Activated naive CD4-positive, alpha-beta T cell (primary cell): ENCODE data around the gene DXO.
"Not testable (repeated sequence)": the region's sequence is repeated elsewhere in the genome, so short reads cannot be mapped to it uniquely, and the experiment has no call there.

Experiments
- DNase-seq, 4 experiments: peaks; one replicate each; lab custom pipeline; 2025; lab: John Stamatoyannopoulos, UW

The DXO gene

DNA sequence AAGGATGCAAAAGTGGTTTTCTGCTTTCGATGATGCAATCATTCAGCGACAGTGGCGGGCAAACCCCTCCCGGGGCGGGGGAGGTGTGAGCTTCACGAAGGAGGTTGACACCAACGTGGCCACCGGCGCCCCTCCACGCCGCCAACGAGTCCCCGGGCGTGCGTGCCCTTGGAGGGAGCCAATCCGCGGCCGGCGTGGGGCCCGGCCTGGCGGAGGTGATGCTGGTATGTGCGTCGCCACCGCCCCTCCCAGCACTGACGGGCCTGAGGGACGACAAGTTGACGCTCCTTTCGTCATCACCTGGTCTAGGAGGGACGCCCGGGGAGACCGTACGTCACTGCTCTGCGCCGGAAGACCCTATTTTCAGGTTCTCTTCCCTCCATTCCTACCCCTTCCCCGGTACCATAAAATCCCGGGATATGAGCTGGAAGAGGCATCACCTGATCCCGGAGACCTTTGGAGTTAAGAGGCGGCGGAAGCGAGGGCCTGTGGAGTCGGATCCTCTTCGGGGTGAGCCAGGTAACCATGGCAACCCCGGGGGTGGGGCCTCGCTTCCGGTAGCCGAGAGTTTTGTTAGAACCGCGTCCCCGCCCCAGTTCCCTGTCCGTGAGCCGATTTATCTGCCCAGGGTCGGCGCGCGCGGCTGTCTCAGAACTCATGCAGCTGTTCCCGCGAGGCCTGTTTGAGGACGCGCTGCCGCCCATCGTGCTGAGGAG lies at the start of gene DXO:
TSS of gene DXO (minus strand) at position 146 of the 716 bp plus-strand sequence. CDS start 463 bp downstream, outside the sequence.
- DNase-seq = peak; percentile 93 to 98 (median 95)

DNA sequence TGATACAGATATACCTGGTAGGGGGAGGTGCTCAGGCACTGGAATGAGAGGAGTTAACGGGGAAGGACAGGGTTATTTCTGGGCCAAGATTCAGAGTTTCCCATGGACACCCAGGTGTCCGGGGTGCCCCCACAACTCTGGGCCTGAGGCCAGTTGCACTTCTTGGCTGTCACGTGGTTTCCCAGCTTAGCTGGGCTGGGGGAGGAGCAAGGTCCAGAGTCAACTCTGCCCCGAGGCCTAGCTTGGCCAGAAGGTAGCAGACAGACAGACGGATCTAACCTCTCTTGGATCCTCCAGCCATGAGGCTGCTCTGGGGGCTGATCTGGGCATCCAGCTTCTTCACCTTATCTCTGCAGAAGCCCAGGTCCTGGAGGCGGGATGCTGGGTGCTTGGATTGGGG lies 42.6 kb upstream of the DXO start, which contains the start of gene C4B:
TSS of gene C4B (plus strand) at position 249 of the 400 bp plus-strand sequence. CDS start at position 300, 51 bp downstream.
- not testable (repeated sequence) for DNase-seq

DNA sequence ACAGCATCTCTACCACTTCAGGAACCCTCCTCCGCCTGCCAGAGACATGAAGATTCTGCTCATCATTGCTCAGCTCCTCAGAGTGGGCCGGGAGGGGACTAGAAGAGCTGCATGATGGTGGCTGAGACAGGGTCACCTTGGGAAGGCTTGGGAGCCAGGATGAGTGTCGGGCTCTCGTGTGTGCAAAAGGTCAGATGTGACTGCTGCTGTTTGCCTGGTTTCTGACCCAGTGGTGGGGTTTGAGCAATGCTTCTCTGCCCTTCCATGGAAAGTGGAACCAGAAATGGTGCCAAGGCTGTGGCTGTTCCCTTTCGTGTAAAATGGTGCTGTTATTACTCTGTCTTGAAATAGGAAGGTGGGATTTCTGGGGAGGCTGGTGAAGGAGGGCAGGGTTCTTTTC lies 41.8 kb upstream of the DXO start:
- not testable (repeated sequence) for DNase-seq

DNA sequence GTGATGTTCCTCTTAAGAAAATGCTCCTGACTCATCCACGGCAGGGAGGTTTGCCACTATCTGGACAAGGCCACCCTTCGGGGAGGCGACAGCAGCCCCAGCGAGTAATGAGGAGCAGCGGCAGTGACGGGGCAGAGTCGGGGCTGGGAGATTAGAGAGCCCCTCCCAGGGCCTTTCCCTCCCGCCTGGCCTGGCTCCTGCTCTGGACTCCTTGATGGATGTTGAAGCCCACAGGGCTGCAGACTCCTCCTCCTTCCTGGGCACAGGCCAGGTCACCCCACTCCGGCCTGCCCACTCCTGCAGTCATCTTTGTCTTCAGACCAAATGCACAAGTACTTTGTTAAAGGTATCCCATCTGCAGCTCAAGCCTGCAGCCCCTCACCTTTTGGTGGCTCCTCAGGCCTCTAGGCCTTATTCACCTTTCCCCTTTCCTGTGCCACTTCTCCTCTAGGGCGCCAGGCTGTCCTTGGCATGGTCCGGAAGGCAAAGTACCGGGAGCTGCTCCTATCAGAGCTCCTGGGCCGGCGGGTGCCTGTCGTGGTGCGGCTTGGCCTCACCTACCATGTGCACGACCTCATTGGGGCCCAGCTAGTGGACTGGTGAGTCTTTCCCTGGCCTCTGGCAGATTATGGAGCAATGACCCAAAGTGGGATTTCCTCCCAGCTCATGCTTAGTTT lies 41.1 kb upstream of the DXO start:
- DNase-seq = not testable (repeated sequence)

DNA sequence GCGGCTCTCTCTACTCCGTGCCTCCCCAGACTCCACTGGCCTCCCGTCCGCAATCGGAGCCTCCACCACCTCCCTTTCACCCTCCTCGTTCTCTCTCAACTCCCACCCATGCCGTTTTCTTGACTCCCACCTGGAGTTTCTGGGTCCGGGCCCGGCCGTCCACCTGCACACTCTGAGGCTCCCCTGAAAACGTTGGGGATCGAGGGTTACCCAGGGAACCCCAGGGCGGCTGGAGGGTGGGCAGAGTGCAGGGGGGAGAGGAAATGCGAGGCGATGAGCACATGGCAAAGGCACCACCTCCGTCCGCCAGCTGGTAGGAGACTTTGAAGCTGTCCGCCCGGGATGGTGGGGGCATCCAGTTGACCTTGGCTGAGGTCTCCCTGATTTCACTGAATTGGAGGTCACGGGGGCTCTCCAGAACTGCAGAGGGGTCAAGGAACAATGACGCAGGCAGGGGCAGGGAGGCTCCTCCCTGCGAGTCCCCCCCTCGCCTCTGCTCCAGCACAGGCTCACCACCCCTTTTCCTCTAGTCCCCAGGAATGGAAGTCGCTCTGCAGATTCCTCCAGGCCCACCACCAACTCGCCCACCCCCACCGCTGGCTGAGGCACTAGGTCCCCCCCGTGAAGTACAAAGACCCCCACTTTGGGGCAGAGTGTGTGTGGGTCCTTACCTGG lies 39.1 kb upstream of the DXO start:
- not testable (repeated sequence) for DNase-seq

DNA sequence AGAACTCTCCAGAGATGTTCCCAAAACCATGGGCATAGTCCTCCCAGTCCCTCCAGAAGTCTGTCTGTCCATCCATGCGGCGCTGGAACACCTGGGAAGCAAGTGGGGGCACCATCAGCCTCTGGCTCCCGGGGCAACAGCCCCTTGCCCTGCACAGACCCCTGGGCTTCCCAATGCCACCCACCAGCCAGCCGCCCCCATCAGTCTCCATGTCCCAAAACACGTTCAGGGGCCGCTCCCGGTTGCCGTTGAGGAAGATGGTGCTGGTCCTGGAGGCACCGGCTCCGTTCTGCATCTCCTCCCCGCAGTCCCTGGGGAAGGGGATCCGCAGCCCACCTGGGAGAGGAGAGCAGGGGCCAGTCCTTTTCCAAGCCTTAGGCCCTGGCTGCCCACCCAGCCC lies 37.6 kb upstream of the DXO start:
- DNase-seq = not testable (repeated sequence)

DNA sequence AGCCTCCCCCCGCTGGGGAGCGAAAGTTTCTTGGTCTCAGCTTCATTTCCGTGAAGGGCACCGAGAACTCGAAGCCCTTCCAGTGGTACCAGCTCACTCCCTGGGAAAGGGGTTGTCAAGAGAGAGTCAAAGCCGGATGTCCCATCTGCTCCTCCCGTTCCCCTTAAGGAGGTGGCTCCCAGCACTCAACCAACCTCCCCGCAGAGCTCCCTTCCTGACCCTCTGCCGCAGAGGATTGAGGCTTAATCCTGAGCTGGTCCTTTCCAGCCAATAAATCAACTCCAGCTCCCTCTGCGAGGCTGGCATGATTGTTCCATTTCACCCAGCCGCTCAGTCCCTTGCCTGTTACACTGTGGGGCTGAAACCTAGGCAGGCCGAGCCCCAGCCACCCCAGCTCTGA lies 36.7 kb upstream of the DXO start:
- DNase-seq = not testable (repeated sequence)

DNA sequence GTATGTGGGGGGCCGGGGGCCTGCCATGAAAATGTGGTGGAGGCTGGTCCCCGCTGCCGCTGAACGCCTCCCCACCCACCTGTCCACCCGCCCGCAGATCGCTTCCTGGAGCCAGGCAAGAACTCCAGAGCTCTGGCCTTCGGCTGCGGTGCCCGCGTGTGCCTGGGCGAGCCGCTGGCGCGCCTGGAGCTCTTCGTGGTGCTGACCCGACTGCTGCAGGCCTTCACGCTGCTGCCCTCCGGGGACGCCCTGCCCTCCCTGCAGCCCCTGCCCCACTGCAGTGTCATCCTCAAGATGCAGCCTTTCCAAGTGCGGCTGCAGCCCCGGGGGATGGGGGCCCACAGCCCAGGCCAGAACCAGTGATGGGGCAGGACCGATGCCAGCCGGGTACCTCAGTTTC lies 36.1 kb upstream of the DXO start:
- DNase-seq = not testable (repeated sequence)

DNA sequence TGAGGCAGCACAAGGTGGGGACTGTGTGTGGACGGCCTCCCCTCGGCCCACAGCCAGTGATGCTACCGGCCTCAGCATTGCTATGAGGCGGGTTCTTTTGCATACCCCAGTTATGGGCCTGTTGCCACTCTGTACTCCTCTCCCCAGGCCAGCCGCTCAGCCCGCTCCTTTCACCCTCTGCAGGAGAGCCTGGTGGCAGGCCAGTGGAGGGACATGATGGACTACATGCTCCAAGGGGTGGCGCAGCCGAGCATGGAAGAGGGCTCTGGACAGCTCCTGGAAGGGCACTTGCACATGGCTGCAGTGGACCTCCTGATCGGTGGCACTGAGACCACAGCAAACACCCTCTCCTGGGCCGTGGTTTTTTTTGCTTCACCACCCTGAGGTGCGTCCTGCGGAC lies 35.1 kb upstream of the DXO start:
- not testable (repeated sequence) for DNase-seq

DNA sequence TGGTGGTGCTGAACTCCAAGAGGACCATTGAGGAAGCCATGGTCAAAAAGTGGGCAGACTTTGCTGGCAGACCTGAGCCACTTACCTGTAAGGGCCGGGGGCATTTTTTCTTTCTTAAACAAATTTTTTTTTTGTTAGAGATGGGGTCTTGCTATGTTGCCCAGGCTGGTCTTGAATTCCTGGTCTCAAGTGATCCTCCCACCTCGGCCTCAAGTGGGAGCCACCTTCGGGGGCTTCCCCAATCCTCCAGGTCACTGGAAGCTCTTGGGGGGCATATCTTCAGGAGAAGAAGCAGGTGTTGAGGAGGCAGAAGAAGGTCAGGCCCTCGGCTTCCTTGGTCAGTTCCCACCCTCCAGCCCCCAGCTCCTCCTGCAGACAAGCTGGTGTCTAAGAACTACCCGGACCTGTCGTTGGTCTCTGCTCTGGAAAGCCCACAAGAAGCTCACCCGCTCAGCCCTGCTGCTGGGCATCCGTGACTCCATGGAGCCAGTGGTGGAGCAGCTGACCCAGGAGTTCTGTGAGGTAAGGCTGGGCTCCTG lies 34.1 kb upstream of the DXO start:
- DNase-seq = not testable (repeated sequence)

DNA sequence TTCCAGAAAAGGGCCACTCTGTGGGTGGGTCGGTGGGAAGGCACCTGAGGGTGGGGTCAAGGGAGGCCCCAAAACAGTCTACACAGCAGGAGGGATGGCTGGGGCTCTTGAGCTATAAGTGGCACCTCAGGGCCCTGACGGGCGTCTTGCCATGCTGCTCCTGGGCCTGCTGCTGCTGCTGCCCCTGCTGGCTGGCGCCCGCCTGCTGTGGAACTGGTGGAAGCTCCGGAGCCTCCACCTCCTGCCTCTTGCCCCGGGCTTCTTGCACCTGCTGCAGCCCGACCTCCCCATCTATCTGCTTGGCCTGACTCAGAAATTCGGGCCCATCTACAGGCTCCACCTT lies 33.6 kb upstream of the DXO start:
- DNase-seq = not testable (repeated sequence)

DNA sequence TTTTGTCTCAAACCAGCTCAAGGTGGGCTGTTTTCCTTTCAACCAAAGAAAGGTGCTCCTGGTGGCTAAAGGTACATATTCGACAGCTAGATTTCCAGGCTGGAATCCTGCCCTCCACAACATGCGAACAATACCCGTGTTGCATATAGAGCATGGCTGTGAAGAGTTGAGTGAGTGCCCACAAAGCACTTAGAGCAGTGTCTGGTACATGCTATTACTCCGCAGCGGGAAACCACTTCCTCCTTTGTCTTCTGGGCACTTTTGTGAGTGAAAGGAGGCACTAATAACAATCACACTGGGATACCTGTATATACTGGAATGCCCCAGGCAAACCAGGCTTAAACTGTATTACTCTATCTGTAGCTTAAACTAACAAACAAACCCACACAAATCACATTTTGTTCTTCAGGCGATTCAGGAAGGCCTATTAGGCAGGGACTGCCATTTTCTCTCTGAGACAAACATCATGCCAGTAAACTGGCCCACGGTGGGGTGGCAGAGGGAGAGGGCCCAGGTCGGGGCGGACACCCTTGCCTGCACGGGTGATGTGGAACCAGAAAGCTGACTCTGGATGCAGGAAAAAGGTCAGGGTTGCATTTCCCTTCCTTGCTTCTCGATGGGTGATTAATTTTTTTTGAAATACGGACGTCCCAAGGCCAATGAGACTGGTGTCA lies 33.1 kb upstream of the DXO start:
- not testable (repeated sequence) for DNase-seq

DNA sequence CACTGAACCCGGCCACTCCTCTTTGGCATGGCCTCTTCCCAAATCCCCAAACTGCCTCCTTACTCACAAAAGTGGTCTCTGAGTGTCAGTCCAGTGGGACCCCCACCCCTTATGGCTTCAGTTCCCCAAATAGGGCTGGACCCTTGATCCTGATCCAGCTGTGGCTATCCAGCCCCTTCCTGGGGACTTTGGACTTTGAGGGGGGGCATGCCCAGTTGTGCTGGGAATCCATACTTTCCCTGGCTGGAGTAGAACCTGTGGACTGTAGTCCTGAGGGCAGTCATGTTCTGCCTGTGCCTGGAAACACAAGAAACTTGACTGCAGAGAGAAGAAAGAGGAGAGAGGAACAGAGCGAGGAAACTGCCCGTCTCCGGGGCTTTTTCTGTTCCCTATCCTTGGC lies 32.5 kb upstream of the DXO start:
- not testable (repeated sequence) for DNase-seq

DNA sequence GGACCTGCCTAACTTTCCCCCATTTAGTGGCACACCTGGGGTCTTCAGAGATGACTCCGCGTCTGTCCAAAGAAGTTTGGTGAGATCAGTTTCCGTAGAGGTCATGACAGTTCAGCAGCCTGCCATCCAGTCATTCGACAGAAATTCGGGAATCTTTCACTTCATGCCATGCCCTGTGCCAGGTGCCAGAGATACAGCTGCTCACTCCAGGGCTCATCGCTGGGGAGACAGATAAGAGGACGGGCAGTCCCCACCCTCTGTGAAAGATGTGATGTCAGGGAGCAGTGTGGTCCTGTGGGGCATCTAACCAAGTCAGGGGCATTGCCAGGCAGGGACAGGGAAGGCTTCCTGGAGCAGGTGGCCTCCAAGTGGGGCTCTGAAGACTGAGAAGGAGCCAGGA lies 31.4 kb upstream of the DXO start:
- DNase-seq = not testable (repeated sequence)

DNA sequence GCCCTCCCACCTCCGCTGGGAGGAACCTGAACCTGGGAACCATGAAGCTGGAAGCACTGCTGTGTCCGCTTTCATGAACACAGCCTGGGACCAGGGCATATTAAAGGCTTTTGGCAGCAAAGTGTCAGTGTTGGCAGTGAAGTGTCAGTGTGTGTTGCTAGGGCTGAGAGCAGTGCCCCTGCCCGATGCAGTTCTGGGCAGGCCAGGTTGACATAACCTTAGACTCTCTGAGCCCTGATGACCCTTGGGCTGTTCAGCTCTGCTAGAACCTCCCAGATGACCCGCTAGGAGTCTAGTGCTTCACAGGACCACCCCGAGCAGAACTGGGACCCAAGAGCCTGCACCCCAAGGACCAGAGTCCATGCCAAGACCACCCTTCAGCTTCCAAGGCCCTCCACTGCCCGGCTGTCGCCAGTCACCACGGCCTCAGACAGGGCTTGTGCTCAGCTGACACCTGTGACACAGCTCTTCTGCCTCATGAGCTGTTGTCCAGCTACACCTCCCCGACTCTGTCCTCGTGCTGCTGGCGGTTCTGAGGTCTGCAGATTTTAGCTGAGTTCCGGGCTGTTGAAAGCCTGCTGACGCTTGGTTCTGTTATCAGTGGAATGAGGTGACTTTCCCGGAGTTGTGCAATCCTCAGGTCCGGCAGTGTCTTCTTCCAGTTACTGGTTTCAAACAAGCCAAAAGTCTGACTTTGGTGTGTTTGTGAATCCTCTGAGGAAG lies 30.8 kb upstream of the DXO start:
- not testable (repeated sequence) for DNase-seq

DNA sequence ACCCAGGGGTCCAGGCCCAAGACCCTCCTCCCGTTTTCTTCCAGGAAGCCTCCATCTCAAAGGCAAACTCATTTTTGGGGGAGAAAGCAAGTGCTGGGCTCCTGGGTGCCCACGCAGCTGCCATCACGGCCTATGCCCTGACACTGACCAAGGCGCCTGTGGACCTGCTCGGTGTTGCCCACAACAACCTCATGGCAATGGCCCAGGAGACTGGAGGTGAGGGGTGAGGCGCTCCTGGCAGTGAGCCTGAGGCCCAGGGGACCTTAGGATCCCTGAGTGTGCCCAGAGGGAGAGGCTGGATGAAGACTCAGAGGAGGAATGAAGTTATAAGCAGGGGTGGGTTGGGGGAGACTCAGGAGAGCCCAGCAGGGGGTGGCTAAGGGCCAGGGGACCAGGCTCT lies 24.4 kb upstream of the DXO start:
- not testable (repeated sequence) for DNase-seq

DNA sequence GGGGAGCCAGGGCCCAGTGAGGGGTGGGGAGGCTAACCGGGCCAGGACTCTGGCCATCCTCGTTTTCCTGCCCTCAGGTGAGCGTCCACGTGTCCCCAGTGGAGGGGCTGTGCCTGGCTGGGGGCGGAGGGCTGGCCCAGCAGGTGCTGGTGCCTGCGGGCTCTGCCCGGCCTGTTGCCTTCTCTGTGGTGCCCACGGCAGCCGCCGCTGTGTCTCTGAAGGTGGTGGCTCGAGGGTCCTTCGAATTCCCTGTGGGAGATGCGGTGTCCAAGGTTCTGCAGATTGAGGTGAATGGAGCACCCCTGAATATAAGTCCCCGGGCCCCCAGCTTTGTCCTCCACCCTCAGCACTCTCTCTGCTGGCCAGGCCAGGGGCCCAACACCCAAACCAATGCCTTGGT lies 22.5 kb upstream of the DXO start:
- DNase-seq = not testable (repeated sequence)

DNA sequence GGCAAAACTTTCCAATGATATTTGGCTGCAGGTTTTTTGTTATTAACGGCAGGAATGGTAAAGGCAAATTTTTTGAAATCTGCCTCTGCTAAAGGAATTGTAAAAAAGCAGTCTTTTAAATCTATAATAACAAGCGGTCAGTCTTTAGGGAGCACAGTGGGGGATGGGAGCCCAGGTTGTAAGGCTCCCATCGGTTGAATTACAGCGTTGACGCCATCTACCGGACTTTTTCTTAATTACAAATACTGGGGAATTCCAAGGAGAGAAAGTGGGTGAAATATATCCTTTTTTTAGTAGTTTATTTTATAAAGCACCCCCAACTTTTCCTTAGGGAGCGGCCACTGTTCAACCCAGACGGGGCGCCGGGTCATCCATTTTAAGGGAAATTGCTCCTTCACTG lies 17.4 kb upstream of the DXO start:
- not testable (repeated sequence) for DNase-seq

DNA sequence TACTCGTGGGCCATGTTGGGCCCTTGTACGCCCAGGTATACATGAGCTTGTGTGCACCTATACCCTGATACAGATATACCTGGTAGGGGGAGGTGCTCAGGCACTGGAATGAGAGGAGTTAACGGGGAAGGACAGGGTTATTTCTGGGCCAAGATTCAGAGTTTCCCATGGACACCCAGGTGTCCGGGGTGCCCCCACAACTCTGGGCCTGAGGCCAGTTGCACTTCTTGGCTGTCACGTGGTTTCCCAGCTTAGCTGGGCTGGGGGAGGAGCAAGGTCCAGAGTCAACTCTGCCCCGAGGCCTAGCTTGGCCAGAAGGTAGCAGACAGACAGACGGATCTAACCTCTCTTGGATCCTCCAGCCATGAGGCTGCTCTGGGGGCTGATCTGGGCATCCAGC lies 9.8 kb upstream of the DXO start, which contains the start of gene C4A:
TSS of gene C4A (plus strand) at position 314 of the 400 bp plus-strand sequence. CDS start at position 365, 51 bp downstream.
- DNase-seq = not testable (repeated sequence)

DNA sequence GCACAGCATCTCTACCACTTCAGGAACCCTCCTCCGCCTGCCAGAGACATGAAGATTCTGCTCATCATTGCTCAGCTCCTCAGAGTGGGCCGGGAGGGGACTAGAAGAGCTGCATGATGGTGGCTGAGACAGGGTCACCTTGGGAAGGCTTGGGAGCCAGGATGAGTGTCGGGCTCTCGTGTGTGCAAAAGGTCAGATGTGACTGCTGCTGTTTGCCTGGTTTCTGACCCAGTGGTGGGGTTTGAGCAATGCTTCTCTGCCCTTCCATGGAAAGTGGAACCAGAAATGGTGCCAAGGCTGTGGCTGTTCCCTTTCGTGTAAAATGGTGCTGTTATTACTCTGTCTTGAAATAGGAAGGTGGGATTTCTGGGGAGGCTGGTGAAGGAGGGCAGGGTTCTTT lies 9.1 kb upstream of the DXO start:
- not testable (repeated sequence) for DNase-seq
